Lung (tissue), 12 donors: Measurements from ENCODE around the gene NLGN1. TPM values are rescaled to one million over a fixed set of nuclear protein-coding genes. Genes with fewer than 3 reads are reported as not detected.
A peak's percentile ranks its signal among the peaks of the same experiment; 100 is the strongest.

Experiments used
- ATAC-seq: fragments of 200-7000 bp; cut with Tn5 transposase; one replicate; pipeline ENCODE4 v1.9.1; 2020; ENCODE audit warnings: moderate number of reproducible peaks; ENCODE audit not compliant: insufficient read depth, low FRiP score
- DNase-seq, 3 donors: peaks; one replicate each; pipeline ENCODE4 v3.0.0-alpha.2; 2013 to 2017
- H3K27ac ChIP-seq, 2 donors: one replicate each; pipeline ENCODE4 v1.5.1; 2013; ENCODE audit warnings: mild to moderate bottlenecking in 2 of 2, moderate library complexity in 2 of 2, control low read depth in 1 of 2, inconsistent platforms in 1 of 2, low read depth in 1 of 2, low read length in 1 of 2
- H3K27me3 ChIP-seq, 3 donors: one replicate each; pipeline ENCODE4 v1.5.1; 2013; ENCODE audit warnings: low read length in 2 of 3; ENCODE audit not compliant: control insufficient read depth in 3 of 3, insufficient read depth in 3 of 3
- H3K36me3 ChIP-seq, 4 donors: one replicate each; pipeline ENCODE4 v1.5.1; 2013; ENCODE audit warnings: low read length in 4 of 4, mild to moderate bottlenecking in 1 of 4, moderate library complexity in 1 of 4; ENCODE audit not compliant: control insufficient read depth in 4 of 4, insufficient read depth in 4 of 4
- H3K4me1 ChIP-seq, 5 donors: one replicate each; pipeline ENCODE4 v1.5.1; 2013; ENCODE audit warnings: low read length in 5 of 5, mild to moderate bottlenecking in 2 of 5, moderate library complexity in 1 of 5; ENCODE audit not compliant: control insufficient read depth in 5 of 5, insufficient read depth in 5 of 5
- H3K4me3 ChIP-seq: one replicate; pipeline ENCODE4 v1.5.1; 2013; ENCODE audit warnings: mild to moderate bottlenecking, control low read depth, moderate library complexity
- H3K9ac ChIP-seq, 2 donors: one replicate each; pipeline ENCODE4 v1.5.1; 2013; ENCODE audit warnings: low read length in 2 of 2, control low read depth in 1 of 2; ENCODE audit not compliant: insufficient read depth in 1 of 2
- H3K9me3 ChIP-seq, 4 donors: one replicate each; pipeline ENCODE4 v1.5.1; 2013; ENCODE audit warnings: low read length in 3 of 4, mild to moderate bottlenecking in 1 of 4, moderate library complexity in 1 of 4; ENCODE audit not compliant: control insufficient read depth in 4 of 4, insufficient read depth in 3 of 4
- WGBS, 2 donors: extraction: QIAGEN DNeasy Blood & Tissue Kit; methylation state at CpG; one replicate each; pipeline ENCODE4 v1.1.7; 2013; 5-methylcytosine and 5-hydroxymethylcytosine counted together
- polyA plus RNA-seq, 2 donors: library from polyadenylated mRNA; stranded (reverse); fragments of 200-250 nt; gene quantifications; one replicate each; pipeline ENCODE4 v1.2.1, GENCODE V29; 2013
- total RNA-seq, 2 donors: library from RNA; depleted of rRNA in 1 of 2; stranded (reverse); fragments of >200 nt in 1 of 2; gene quantifications; one replicate each; pipeline ENCODE4 v1.2.1, GENCODE V29; 2014 to 2021
- TF ChIP-seq, protein P1 (sequence below): IDR thresholded peaks from 2 replicates; pipeline ENCODE4 v1.5.1; 2012; ENCODE audit warnings: mild to moderate bottlenecking; ENCODE audit errors: control extremely low read depth, extremely low read depth
- donor health status: control.
- donor health status: control.
- donor health status: Bipolar disorder and iron deficiency.
- donor health status: healthy.
- donor health status: DM: yes; HTN: yes; CAD: no.

Gene NLGN1
- total and polyA plus RNA-seq, 4 donors: 0.24 to 22.2 (median 1.9) TPM

DNA sequence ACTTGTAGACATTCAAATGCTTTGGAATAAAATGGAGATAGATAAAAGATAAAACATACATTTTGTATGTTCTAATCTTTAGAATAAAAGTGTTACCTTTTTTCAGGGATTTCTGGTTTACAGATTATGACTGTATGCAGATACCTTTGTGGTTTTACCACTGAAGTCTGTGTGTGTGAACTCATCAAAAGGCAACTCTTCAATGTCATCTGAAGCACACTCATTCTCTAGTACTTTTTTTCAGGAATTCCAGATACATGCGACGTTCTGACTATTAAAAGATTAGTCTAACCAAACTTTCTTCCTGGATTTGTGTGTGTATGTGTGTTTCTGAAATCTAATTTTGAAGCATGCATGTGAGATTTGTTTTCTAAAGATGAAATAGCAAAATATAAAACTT lies 188.6 kb downstream of the NLGN1 start:
- peak in 2 of 3 donors; percentile 15 to 22 for DNase-seq
- TF ChIP-seq, protein P1, sequence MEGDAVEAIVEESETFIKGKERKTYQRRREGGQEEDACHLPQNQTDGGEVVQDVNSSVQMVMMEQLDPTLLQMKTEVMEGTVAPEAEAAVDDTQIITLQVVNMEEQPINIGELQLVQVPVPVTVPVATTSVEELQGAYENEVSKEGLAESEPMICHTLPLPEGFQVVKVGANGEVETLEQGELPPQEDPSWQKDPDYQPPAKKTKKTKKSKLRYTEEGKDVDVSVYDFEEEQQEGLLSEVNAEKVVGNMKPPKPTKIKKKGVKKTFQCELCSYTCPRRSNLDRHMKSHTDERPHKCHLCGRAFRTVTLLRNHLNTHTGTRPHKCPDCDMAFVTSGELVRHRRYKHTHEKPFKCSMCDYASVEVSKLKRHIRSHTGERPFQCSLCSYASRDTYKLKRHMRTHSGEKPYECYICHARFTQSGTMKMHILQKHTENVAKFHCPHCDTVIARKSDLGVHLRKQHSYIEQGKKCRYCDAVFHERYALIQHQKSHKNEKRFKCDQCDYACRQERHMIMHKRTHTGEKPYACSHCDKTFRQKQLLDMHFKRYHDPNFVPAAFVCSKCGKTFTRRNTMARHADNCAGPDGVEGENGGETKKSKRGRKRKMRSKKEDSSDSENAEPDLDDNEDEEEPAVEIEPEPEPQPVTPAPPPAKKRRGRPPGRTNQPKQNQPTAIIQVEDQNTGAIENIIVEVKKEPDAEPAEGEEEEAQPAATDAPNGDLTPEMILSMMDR: no peak
- Histone ChIP-seq H3K27ac (no peak overlapping the region), H3K4me3 (no peak overlapping the region), H3K36me3 (no peaks in the 10 kb centered on the region), H3K4me1 (peaks cover 0 to 6% (median 0%) of the 10 kb centered on the region in 5 donors), H3K9me3 (no peaks in the 10 kb centered on the region), H3K9ac (no peak overlapping the region), H3K27me3 (peaks cover 0 to 2% (median 0%) of the 10 kb centered on the region in 3 donors)
- no peak for ATAC-seq
- 77 to 83% methylated on average over 2 of the region's 2 CpGs for WGBS, 2 donors

- Histone ChIP-seq H3K4me3 (no peak overlapping the region), H3K9ac (no peak overlapping the region), H3K9me3 (no peaks in the 10 kb centered on the region), H3K27ac (no peak overlapping the region), H3K4me1 (peaks cover 0 to 6% (median 4%) of the 10 kb centered on the region in 5 donors), H3K27me3 (peaks cover 0 to 2% (median 0%) of the 10 kb centered on the region in 3 donors), H3K36me3 (no peaks in the 10 kb centered on the region)
- TF ChIP-seq, protein P1: no peak
- ATAC-seq: no peak
- 92 to 97% methylated on average over 1 of the region's 1 CpG for WGBS, 2 donors
- no peak for DNase-seq
Observed at GRCh38 chr3:173587055-173587454, 189.5 kb downstream of the NLGN1 start.

GRCh38 chr3:173588556-173588955 lies 191.0 kb downstream of the NLGN1 start:
- Histone ChIP-seq H3K9ac (no peak overlapping the region), H3K4me1 (peaks cover 0 to 6% (median 4%) of the 10 kb centered on the region in 5 donors), H3K27me3 (peaks cover 0 to 2% (median 0%) of the 10 kb centered on the region in 3 donors), H3K27ac (no peak overlapping the region), H3K4me3 (no peak overlapping the region), H3K36me3 (no peaks in the 10 kb centered on the region), H3K9me3 (no peaks in the 10 kb centered on the region)
- 77 to 80% methylated on average over 3 of the region's 3 CpGs for WGBS, 2 donors
- no peak for DNase-seq
- no peak for ATAC-seq
- TF ChIP-seq, protein P1: no peak

- Histone ChIP-seq H3K9ac (no peak overlapping the region), H3K36me3 (no peaks in the 10 kb centered on the region), H3K4me3 (no peak overlapping the region), H3K4me1 (peaks cover 0 to 6% (median 4%) of the 10 kb centered on the region in 5 donors), H3K27ac (no peak overlapping the region), H3K27me3 (peaks cover 0 to 2% (median 0%) of the 10 kb centered on the region in 3 donors), H3K9me3 (no peaks in the 10 kb centered on the region)
- no peak for DNase-seq
- no peak for ATAC-seq
- TF ChIP-seq, protein P1: no peak
- WGBS, 2 donors: 94% methylated on average over 1 of the region's 1 CpG
Observed at GRCh38 chr3:173589116-173589515, 191.6 kb downstream of the NLGN1 start.
